Colonic mucosa (tissue), 4 donors: Measurements from ENCODE around the gene EIF3B. TPM values are rescaled to one million over a fixed set of nuclear protein-coding genes. Genes with fewer than 3 reads are reported as not detected.

Experiments used
- DNase-seq: peaks from one replicate; pipeline ENCODE4 v3.0.0-alpha.2; 2020
- H3K27ac ChIP-seq: fragments of 200-600 bp; one replicate; pipeline ENCODE4 v1.8.0; 2021
- H3K27me3 ChIP-seq: fragments of 200-600 bp; one replicate; pipeline ENCODE4 v1.8.0; 2021
- H3K36me3 ChIP-seq: fragments of 200-600 bp; one replicate; pipeline ENCODE4 v1.8.0; 2021
- H3K4me1 ChIP-seq: fragments of 200-600 bp; one replicate; pipeline ENCODE4 v1.8.0; 2021; ENCODE audit warnings: mild to moderate bottlenecking
- H3K4me3 ChIP-seq: fragments of 200-600 bp; one replicate; pipeline ENCODE4 v1.8.0; 2021
- H3K9ac ChIP-seq, 2 donors: one replicate each; pipeline ENCODE4 v1.7.0; 2013; ENCODE audit warnings: control low read depth in 2 of 2, low read depth in 2 of 2, low read length in 2 of 2
- H3K9me3 ChIP-seq: fragments of 200-600 bp; one replicate; pipeline ENCODE4 v1.8.0; 2021
- CTCF ChIP-seq: fragments of 200-600 bp; IDR thresholded peaks from one replicate; pipeline ENCODE4 v1.8.0; 2022; ENCODE audit warnings: antibody characterized with exemption, mild to moderate bottlenecking
- intact Hi-C: fragments of 100-400 bp; cut with DNase I; formaldehyde crosslinking; loops from one replicate; pipeline ENCODE4 v1.14.1; 2022
- total RNA-seq, 2 donors: library from RNA; stranded (reverse); fragmentation: NEBNext Ultra II Directional in 1 of 2; extraction: Animal tissue kit (Norgen Biotek cat#: 25700) in 1 of 2; gene quantifications; one replicate each; pipeline ENCODE4 v1.2.1, GENCODE V29; 2021
- donor health status: healthy.
- donor health status: DM: no; HTN: no; CAD: no.
- donor health status: DM: no; HTN: no; CAD: no.

Gene EIF3B
- total RNA-seq, 2 donors from 2014 or later: 94.4 to 180 TPM

DNA sequence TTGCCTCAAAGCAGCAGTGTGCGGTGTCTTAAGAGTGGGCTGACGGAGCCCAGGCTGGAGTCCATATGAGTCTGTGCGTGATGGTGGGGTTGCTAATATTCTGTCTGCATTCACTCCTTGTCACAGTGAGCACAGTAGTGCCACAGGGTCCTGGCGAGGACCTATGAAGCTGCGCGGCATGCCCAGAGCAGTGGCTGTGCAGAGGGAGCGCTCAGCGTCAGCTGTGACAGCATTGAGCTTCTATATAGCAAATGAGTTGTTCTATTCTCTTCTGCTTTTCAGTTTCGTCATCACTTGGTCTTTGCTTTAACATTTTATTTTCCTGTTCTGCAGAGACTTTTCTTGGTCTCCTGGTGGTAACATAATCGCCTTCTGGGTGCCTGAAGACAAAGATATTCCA is 14.5 kb downstream of the EIF3B start:
- peaks cover 49% of the 10 kb centered on the region for H3K36me3 ChIP-seq
- H3K27ac ChIP-seq: no peak overlapping the region
- no peaks in the 10 kb centered on the region for H3K4me1 ChIP-seq
- H3K9me3 ChIP-seq: no peaks in the 10 kb centered on the region
- no peak for TF ChIP-seq CTCF
- H3K9ac ChIP-seq: no peak overlapping the region
- intact Hi-C loops: no loop called here
- DNase-seq: no peak
- no peaks in the 10 kb centered on the region for H3K27me3 ChIP-seq
- H3K4me3 ChIP-seq: no peak overlapping the region

DNA sequence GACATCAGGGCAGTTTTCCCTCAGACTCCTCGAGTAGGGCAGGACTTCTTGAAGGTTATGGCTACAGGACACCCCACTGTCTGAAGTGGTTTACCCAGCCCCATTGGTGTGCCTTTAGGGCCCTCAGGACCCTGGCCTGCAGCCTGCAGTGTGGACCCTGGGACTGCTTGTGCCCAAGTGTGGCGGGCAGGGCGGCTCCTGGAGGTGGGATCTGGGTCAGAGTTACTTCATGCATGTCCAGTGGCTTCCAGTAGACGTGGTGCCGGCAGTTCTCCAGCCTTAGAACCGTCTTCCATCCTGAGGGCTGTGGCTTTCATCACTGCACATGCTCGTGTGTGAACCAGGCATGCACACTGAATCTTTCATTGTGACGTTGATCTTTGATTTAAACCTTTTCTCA is 16.7 kb downstream of the EIF3B start:
- no peak for TF ChIP-seq CTCF
- Histone ChIP-seq H3K4me1 (no peaks in the 10 kb centered on the region), H3K9ac (no peak overlapping the region), H3K27ac (no peak overlapping the region), H3K36me3 (peaks cover 55% of the 10 kb centered on the region), H3K9me3 (no peaks in the 10 kb centered on the region), H3K4me3 (no peak overlapping the region), H3K27me3 (no peaks in the 10 kb centered on the region)
- DNase-seq: no peak
- intact Hi-C loops: no loop called here

- Histone ChIP-seq H3K36me3 (peaks cover 52% of the 10 kb centered on the region), H3K4me1 (no peaks in the 10 kb centered on the region), H3K4me3 (no peak overlapping the region), H3K27ac (no peak overlapping the region), H3K9me3 (no peaks in the 10 kb centered on the region), H3K27me3 (no peaks in the 10 kb centered on the region), H3K9ac (no peak overlapping the region)
- intact Hi-C loops: no loop called here
- DNase-seq: no peak
- TF ChIP-seq CTCF: no peak
These were observed 18.1 kb downstream of the EIF3B start for GRCh38 chr7:2372724-2373123.

GRCh38 chr7:2373124-2373556 is 18.5 kb downstream of the EIF3B start:
- Histone ChIP-seq H3K9ac (no peak overlapping the region), H3K27me3 (no peaks in the 10 kb centered on the region), H3K27ac (no peak overlapping the region), H3K36me3 (peaks cover 49% of the 10 kb centered on the region), H3K4me3 (no peak overlapping the region), H3K9me3 (no peaks in the 10 kb centered on the region), H3K4me1 (no peaks in the 10 kb centered on the region)
- TF ChIP-seq CTCF: no peak
- intact Hi-C loops: no loop called here
- no peak for DNase-seq

DNA sequence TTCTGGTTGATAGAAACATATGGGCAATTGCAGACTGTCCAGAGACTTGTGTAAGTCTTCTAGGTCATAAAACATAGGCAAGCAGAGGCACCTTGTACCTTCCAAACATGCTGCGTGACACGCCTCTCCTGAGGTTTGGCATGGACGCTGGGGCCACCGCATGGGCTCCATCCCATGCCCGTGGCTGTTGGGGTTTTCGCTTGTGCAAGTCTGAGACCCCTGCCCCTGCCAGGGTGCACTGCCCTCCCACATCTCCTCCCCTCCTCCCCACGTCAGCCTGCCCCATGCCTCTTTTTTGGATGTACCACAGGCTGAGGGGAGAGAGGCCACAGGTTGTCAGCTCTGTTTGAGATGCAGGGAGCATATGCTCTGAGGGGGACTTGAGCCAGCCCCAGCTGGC is 19.0 kb downstream of the EIF3B start:
- intact Hi-C loops: no loop called here
- H3K4me3 ChIP-seq: no peak overlapping the region
- H3K4me1 ChIP-seq: no peaks in the 10 kb centered on the region
- no peak for DNase-seq
- no peaks in the 10 kb centered on the region for H3K9me3 ChIP-seq
- H3K36me3 ChIP-seq: peaks cover 44% of the 10 kb centered on the region
- H3K27ac ChIP-seq: no peak overlapping the region
- no peaks in the 10 kb centered on the region for H3K27me3 ChIP-seq
- no peak overlapping the region for H3K9ac ChIP-seq
- TF ChIP-seq CTCF: no peak

- intact Hi-C loops: no loop called here
- Histone ChIP-seq H3K4me3 (no peak overlapping the region), H3K27me3 (no peaks in the 10 kb centered on the region), H3K4me1 (no peaks in the 10 kb centered on the region), H3K36me3 (peaks cover 42% of the 10 kb centered on the region), H3K27ac (no peak overlapping the region), H3K9ac (no peak overlapping the region), H3K9me3 (no peaks in the 10 kb centered on the region)
- no peak for DNase-seq
- TF ChIP-seq CTCF: no peak
These were observed 19.8 kb downstream of the EIF3B start for GRCh38 chr7:2374401-2374800.
